ENCODE measurements around the gene KLRF2. TPM values are rescaled to one million over a fixed set of nuclear protein-coding genes. Genes with fewer than 3 reads are reported as not detected.

KLRF2 gene
- total RNA-seq, 2 donors from 2014 or later: not detected

- H3K27me3 ChIP-seq (ENCODE audit: control insufficient read depth, insufficient read depth, low read length, poor library complexity, severe bottlenecking): no peaks in the 10 kb centered on the region
- no peak for DNase-seq
- no peak overlapping the region for H3K4me3 ChIP-seq (ENCODE audit: low read length)
- no peaks in the 10 kb centered on the region for H3K9me3 ChIP-seq (ENCODE audit: control insufficient read depth, low read length)
- H3K4me1 Mint-ChIP-seq: peaks cover 13% of the 10 kb centered on the region
- 85 to 100% methylated on average over 1 of the region's 1 CpG for WGBS, 2 experiments (ENCODE audit: insufficient coverage in 1 of 2, insufficient read length in 1 of 2)
- H3K27ac ChIP-seq (ENCODE audit: low read depth, low read length): no peak overlapping the region
- no peaks in the 10 kb centered on the region for H3K36me3 ChIP-seq (ENCODE audit: control insufficient read depth, insufficient read depth, low read length)
- no peak overlapping the region for H3K27ac Mint-ChIP-seq
- no peak overlapping the region for H3K9ac ChIP-seq (ENCODE audit: extremely low read depth, low read length, poor library complexity, severe bottlenecking)
- H3K27me3 Mint-ChIP-seq (ENCODE audit: insufficient read depth): no peaks in the 10 kb centered on the region
- no peak for TF ChIP-seq CTCF (conservative IDR thresholded peaks at IDR 0.05)
- no peaks in the 10 kb centered on the region for H3K9me3 Mint-ChIP-seq
- H3K4me1 ChIP-seq (ENCODE audit: control insufficient read depth, insufficient read depth, low read length): no peaks in the 10 kb centered on the region
- H3K36me3 Mint-ChIP-seq (ENCODE audit: low read depth): no peaks in the 10 kb centered on the region
- no peak overlapping the region for H3K4me3 Mint-ChIP-seq
Observed at GRCh38 chr12:9856151-9856550, 25.1 kb upstream of the KLRF2 start.

GRCh38 chr12:9856894-9857293 lies 24.4 kb upstream of the KLRF2 start:
- Mint-ChIP-seq H3K27me3 (ENCODE audit: insufficient read depth) (no peaks in the 10 kb centered on the region), H3K27ac (no peak overlapping the region), H3K4me1 (peaks cover 11% of the 10 kb centered on the region), H3K36me3 (ENCODE audit: low read depth) (no peaks in the 10 kb centered on the region), H3K4me3 (no peak overlapping the region), H3K9me3 (no peaks in the 10 kb centered on the region)
- WGBS, 2 experiments (ENCODE audit: insufficient coverage in 1 of 2, insufficient read length in 1 of 2): 91 to 100% methylated on average over 2 of the region's 3 CpGs
- Histone ChIP-seq H3K9ac (ENCODE audit: extremely low read depth, low read length, poor library complexity, severe bottlenecking) (no peak overlapping the region), H3K9me3 (ENCODE audit: control insufficient read depth, low read length) (no peaks in the 10 kb centered on the region), H3K27ac (ENCODE audit: low read depth, low read length) (no peak overlapping the region), H3K4me3 (ENCODE audit: low read length) (no peak overlapping the region), H3K27me3 (ENCODE audit: control insufficient read depth, insufficient read depth, low read length, poor library complexity, severe bottlenecking) (no peaks in the 10 kb centered on the region), H3K4me1 (ENCODE audit: control insufficient read depth, insufficient read depth, low read length) (no peaks in the 10 kb centered on the region), H3K36me3 (ENCODE audit: control insufficient read depth, insufficient read depth, low read length) (no peaks in the 10 kb centered on the region)
- no peak for TF ChIP-seq CTCF (conservative IDR thresholded peaks at IDR 0.05)
- DNase-seq: no peak

GRCh38 chr12:9858135-9858534 lies 23.2 kb upstream of the KLRF2 start:
- no peaks in the 10 kb centered on the region for H3K9me3 Mint-ChIP-seq
- no peak overlapping the region for H3K27ac Mint-ChIP-seq
- Histone ChIP-seq H3K27ac (ENCODE audit: low read depth, low read length) (no peak overlapping the region), H3K4me3 (ENCODE audit: low read length) (no peak overlapping the region), H3K9me3 (ENCODE audit: control insufficient read depth, low read length) (no peaks in the 10 kb centered on the region), H3K9ac (ENCODE audit: extremely low read depth, low read length, poor library complexity, severe bottlenecking) (no peak overlapping the region), H3K4me1 (ENCODE audit: control insufficient read depth, insufficient read depth, low read length) (no peaks in the 10 kb centered on the region), H3K36me3 (ENCODE audit: control insufficient read depth, insufficient read depth, low read length) (no peaks in the 10 kb centered on the region), H3K27me3 (ENCODE audit: control insufficient read depth, insufficient read depth, low read length, poor library complexity, severe bottlenecking) (no peaks in the 10 kb centered on the region)
- no peak for TF ChIP-seq CTCF (conservative IDR thresholded peaks at IDR 0.05)
- peaks cover 2% of the 10 kb centered on the region for H3K4me1 Mint-ChIP-seq
- no peaks in the 10 kb centered on the region for H3K36me3 Mint-ChIP-seq (ENCODE audit: low read depth)
- DNase-seq: no peak
- H3K27me3 Mint-ChIP-seq (ENCODE audit: insufficient read depth): no peaks in the 10 kb centered on the region
- H3K4me3 Mint-ChIP-seq: no peak overlapping the region
